PC-9 (cell line): ENCODE data around the gene TSPAN12.

Experiments used
- CTCF ChIP-seq: fragments of 200-600 bp; sonication (generic); conservative IDR thresholded peaks from 2 replicates; pipeline ENCODE4 v1.6.1; 2017; ENCODE audit warnings: mixed run types, antibody characterized with exemption, mild to moderate bottlenecking, moderate library complexity
- EZH2 ChIP-seq: fragments of 200-600 bp; sonication (generic); IDR thresholded peaks from 2 replicates; pipeline ENCODE4 v1.8.0; 2017; ENCODE audit warnings: antibody characterized with exemption, low read depth

DNA sequence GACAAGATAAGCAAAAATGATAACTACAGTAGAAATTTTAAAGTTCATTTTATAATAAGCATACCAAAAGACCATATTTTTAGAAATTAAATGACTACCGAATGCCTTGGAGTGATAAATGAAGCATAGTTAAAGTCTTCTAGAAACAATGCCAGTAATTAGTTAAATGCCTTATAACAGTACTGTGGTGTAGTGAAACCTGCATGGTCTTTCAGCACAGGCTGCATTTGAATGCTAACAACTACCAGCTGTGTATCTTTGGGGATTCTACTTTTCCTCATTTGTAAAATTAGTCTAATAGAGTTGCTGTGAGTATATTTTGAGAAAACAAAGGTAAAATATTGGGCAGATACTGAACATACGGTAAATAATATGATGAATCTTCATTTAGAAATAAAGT, 25.1 kb downstream of the TSPAN12 start:
- no peak for TF ChIP-seq CTCF
- no peak for TF ChIP-seq EZH2
